IMR-90 (cell line): ENCODE measurements around the gene EDIL3. TPM values are rescaled to one million over a fixed set of nuclear protein-coding genes. Genes with fewer than 3 reads are reported as not detected.
"Not testable (repeated sequence)": the region's sequence is repeated elsewhere in the genome, so short reads cannot be mapped to it uniquely, and the experiment has no call there.

Experiments used
- ATAC-seq: fragments of 200-7000 bp; cut with Tn5 transposase; 2 replicates; pipeline ENCODE4 v1.9.1; 2020; ENCODE audit warnings: low read depth, mild to moderate bottlenecking, moderate library complexity
- BruUV-seq: library from RNA; stranded (reverse); fragments of 400-500 nt; replicated peaks from 2 replicates; lab custom pipeline; 2021; lab: Mats Ljungman, UMichigan
- CTCF ChIA-PET: fragments of 300-600 bp; formaldehyde crosslinking; extraction: SDS; loops from one replicate; lab custom pipeline; 2021; ENCODE audit warnings: antibody characterized with exemption; lab: Yijun Ruan, JAX
- POLR2A ChIA-PET: fragments of 300-600 bp; sonication (Branson Sonifier 250); formaldehyde crosslinking; loops from one replicate; lab custom pipeline; 2022; ENCODE audit warnings: antibody characterized with exemption; ENCODE audit not compliant: unreplicated experiment; lab: Charles Lee
- DNase-seq: peaks from one replicate; pipeline ENCODE4 v3.0.0; 2013
- H2AFZ ChIP-seq: replicated peaks from 2 replicates; pipeline ENCODE3; 2013; ENCODE audit warnings: low read length, mild to moderate bottlenecking; ENCODE audit not compliant: poor library complexity
- H2AK5ac ChIP-seq: 2 replicates; pipeline ENCODE4 v1.6.1; 2013; ENCODE audit warnings: low read depth, low read length, inconsistent platforms
- H2AK9ac ChIP-seq: replicated peaks from 2 replicates; pipeline ENCODE3; 2013; ENCODE audit warnings: mild to moderate bottlenecking, low read depth, low read length, moderate library complexity; ENCODE audit not compliant: poor library complexity
- H2BK120ac ChIP-seq: 2 replicates; pipeline ENCODE4 v1.6.1; 2013; ENCODE audit warnings: low read depth, low read length, inconsistent platforms
- H2BK15ac ChIP-seq: 3 replicates; pipeline ENCODE4 v1.6.1; 2013; ENCODE audit warnings: low read depth, low read length, inconsistent platforms
- H2BK20ac ChIP-seq: 2 replicates; pipeline ENCODE4 v1.6.1; 2013; ENCODE audit warnings: low read depth, mild to moderate bottlenecking, inconsistent platforms, low read length, moderate library complexity
- H2BK5ac ChIP-seq: 2 replicates; pipeline ENCODE4 v1.6.1; 2013; ENCODE audit warnings: mild to moderate bottlenecking, low read depth, low read length, inconsistent platforms; ENCODE audit not compliant: poor library complexity, severe bottlenecking
- H3K14ac ChIP-seq: replicated peaks from 2 replicates; pipeline ENCODE4 v1.6.1; 2013; ENCODE audit warnings: low read depth, low read length, inconsistent platforms
- H3K18ac ChIP-seq: 2 replicates; pipeline ENCODE4 v1.6.1; 2013; ENCODE audit warnings: low read depth, low read length, control low read depth
- H3K23ac ChIP-seq: 2 replicates; pipeline ENCODE4 v1.6.1; 2013; ENCODE audit warnings: low read depth, low read length, inconsistent platforms
- H3K27ac ChIP-seq: 2 replicates; pipeline ENCODE4 v1.5.1; 2013; ENCODE audit warnings: mild to moderate bottlenecking, control low read depth, low read length; ENCODE audit not compliant: insufficient read depth
- H3K27me3 ChIP-seq: 2 replicates; pipeline ENCODE4 v1.6.1; 2013; ENCODE audit warnings: low read length; ENCODE audit not compliant: control insufficient read depth, insufficient read depth
- H3K36me3 ChIP-seq: 2 replicates; pipeline ENCODE4 v1.6.1; 2013; ENCODE audit warnings: low read length, mixed read lengths; ENCODE audit not compliant: control insufficient read depth, insufficient read depth
- H3K4ac ChIP-seq: 2 replicates; pipeline ENCODE4 v1.6.1; 2013; ENCODE audit warnings: low read depth, low read length, inconsistent platforms
- H3K4me1 ChIP-seq: 2 replicates; pipeline ENCODE4 v1.6.1; 2013; ENCODE audit warnings: low read length, mixed read lengths; ENCODE audit not compliant: control insufficient read depth, insufficient read depth
- H3K4me2 ChIP-seq: 2 replicates; pipeline ENCODE4 v1.6.1; 2013; ENCODE audit warnings: low read depth, mild to moderate bottlenecking, control low read depth, low read length, moderate library complexity
- H3K4me3 ChIP-seq: 2 replicates; pipeline ENCODE4 v1.5.1; 2013; ENCODE audit warnings: low read depth, mild to moderate bottlenecking, control low read depth, low read length, moderate library complexity; ENCODE audit not compliant: insufficient read depth
- H3K56ac ChIP-seq: 2 replicates; pipeline ENCODE4 v1.6.1; 2013; ENCODE audit warnings: low read length, inconsistent platforms; ENCODE audit not compliant: insufficient read depth; ENCODE audit errors: extremely low read depth
- H3K79me1 ChIP-seq, 2 experiments: 2 replicates each; pipeline ENCODE4 v1.6.1; 2013; ENCODE audit warnings: low read length in 2 of 2, inconsistent platforms in 1 of 2, low read depth in 1 of 2
- H3K9ac ChIP-seq: 2 replicates; pipeline ENCODE4 v1.6.1; 2013; ENCODE audit warnings: low read depth, low read length, control low read depth
- H3K9me1 ChIP-seq: 2 replicates; pipeline ENCODE4 v1.6.1; 2013; ENCODE audit warnings: low read length, inconsistent platforms; ENCODE audit not compliant: insufficient read depth
- H3K9me3 ChIP-seq: 2 replicates; pipeline ENCODE4 v1.6.1; 2013; ENCODE audit warnings: low read length; ENCODE audit not compliant: control insufficient read depth, insufficient read depth
- H4K20me1 ChIP-seq: 2 replicates; pipeline ENCODE4 v1.6.1; 2013; ENCODE audit warnings: low read length, inconsistent platforms; ENCODE audit not compliant: insufficient read depth
- H4K5ac ChIP-seq: 2 replicates; pipeline ENCODE4 v1.6.1; 2013; ENCODE audit warnings: mild to moderate bottlenecking, low read depth, low read length, control low read depth
- H4K8ac ChIP-seq, 2 experiments: 2 replicates each; pipeline ENCODE4 v1.6.1; 2013; ENCODE audit warnings: low read depth in 2 of 2, low read length in 2 of 2, control low read depth in 1 of 2, inconsistent platforms in 1 of 2
- H4K91ac ChIP-seq: 2 replicates; pipeline ENCODE4 v1.6.1; 2013; ENCODE audit warnings: low read depth, low read length, inconsistent platforms; ENCODE audit not compliant: insufficient read depth
- CHD1 ChIP-seq: IDR thresholded peaks from 2 replicates; pipeline ENCODE4 v1.6.1; 2012; ENCODE audit warnings: low read depth, low read length, improper control_type of control experiment
- MAFK ChIP-seq: IDR thresholded peaks from 2 replicates; pipeline ENCODE4 v1.6.1; 2012; ENCODE audit warnings: low read depth, low read length, improper control_type of control experiment
- MAZ ChIP-seq: IDR thresholded peaks from 2 replicates; pipeline ENCODE4 v1.6.1; 2012; ENCODE audit warnings: low read depth, mild to moderate bottlenecking, low read length, improper control_type of control experiment, moderate library complexity, borderline replicate concordance
- MXI1 ChIP-seq: IDR thresholded peaks from 2 replicates; pipeline ENCODE4 v1.6.1; 2012; ENCODE audit warnings: low read depth, mild to moderate bottlenecking, low read length, moderate library complexity, borderline replicate concordance
- RAD21 ChIP-seq: IDR thresholded peaks from 2 replicates; pipeline ENCODE4 v1.6.1; 2012; ENCODE audit warnings: low read length, improper control_type of control experiment
- RFX5 ChIP-seq: IDR thresholded peaks from 2 replicates; pipeline ENCODE4 v1.8.0; 2012; ENCODE audit warnings: low read depth, mild to moderate bottlenecking, low read length, moderate library complexity
- WGBS, 2 experiments: methylation state at CpG; one replicate each; pipeline versions ENCODE4 v1.1.5 to v1.1.7; 2013; ENCODE audit warnings: missing lambda C conversion rate in 2 of 2; ENCODE audit not compliant: insufficient read length in 1 of 2; ENCODE audit errors: extremely low coverage in 2 of 2; 5-methylcytosine and 5-hydroxymethylcytosine counted together
- dilution Hi-C: fragments of 300-500 bp; cut with HindIII; formaldehyde crosslinking; loops from one replicate; pipeline ENCODE4 v1.14.3; 2018; ENCODE audit warnings: low sequenced_read_pairs; ENCODE audit not compliant: unreplicated experiment
- in situ Hi-C: fragments of 300-500 bp; cut with MboI; formaldehyde crosslinking; loops from 3 replicates; pipeline ENCODE4 v1.14.3; 2019; ENCODE audit warnings: low sequenced_read_pairs, inconsistent platforms, mixed read lengths
- intact Hi-C: fragments of 100-400 bp; cut with micrococcal nuclease; formaldehyde crosslinking; loops from 2 replicates; pipeline ENCODE4 v1.10.0; 2022
- polyA plus RNA-seq, 3 experiments: library from polyadenylated mRNA; depleted of rRNA; stranded (reverse); fragments of >200 nt; gene quantifications; 2 replicates each; pipeline ENCODE4 v1.2.3, GENCODE V29; 2012; ENCODE audit warnings: low replicate concordance in 1 of 3
- total RNA-seq: library from RNA; depleted of rRNA; stranded (reverse); fragments of >200 nt; gene quantifications from 2 replicates; pipeline ENCODE4 v1.2.3, GENCODE V29; 2012
- TF ChIP-seq, protein P1 (sequence below): fragments of 150-350 bp; IDR thresholded peaks from 2 replicates; pipeline ENCODE4 v1.6.1; 2017; ENCODE audit warnings: mild to moderate bottlenecking, antibody characterized with exemption, low read length, low read depth

Gene EDIL3
- total and polyA plus RNA-seq, 2 of the 4 experiments (the other 2 are of a cell fraction): 55.5 to 82.8 TPM

DNA sequence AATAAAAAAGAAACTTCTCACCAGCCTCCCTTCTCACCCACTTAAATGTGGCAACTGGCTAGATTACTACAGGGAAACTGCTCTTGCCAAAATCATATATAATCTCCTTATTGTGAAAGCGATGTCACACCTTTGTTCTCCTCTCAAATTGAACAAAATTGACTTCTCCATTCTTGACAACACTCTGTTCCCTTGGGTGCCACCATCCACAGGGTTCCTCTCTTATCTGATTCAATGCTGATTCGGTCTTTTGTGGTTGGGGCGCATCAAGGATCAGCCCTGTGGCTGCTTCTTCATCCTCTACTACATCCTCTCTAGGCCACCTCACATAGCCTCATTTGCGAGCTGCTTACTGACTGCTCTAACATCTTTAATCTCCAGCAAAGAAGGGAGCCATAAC is 86.1 kb downstream of the EDIL3 start:
- Histone ChIP-seq H3K4me3 (no peak overlapping the region), H2BK15ac (peak overlapping the region; percentile 42; the same call in 1 of the 3 replicates), H2AK9ac (no peak overlapping the region), H3K27me3 (no peaks in the 10 kb centered on the region), H3K23ac (no peak overlapping the region), H2BK20ac (no peak overlapping the region), H2BK120ac (no peak overlapping the region), H3K27ac (no peak overlapping the region), H3K4me1 (no peaks in the 10 kb centered on the region), H3K4ac (no peak overlapping the region), H2BK5ac (no peak overlapping the region), H4K91ac (no peak overlapping the region), H4K8ac (no peak overlapping the region), H2AFZ (no peak overlapping the region), H3K36me3 (no peaks in the 10 kb centered on the region), H3K9ac (no peak overlapping the region), H3K56ac (no peak overlapping the region), H4K5ac (no peak overlapping the region), H4K20me1 (no peaks in the 10 kb centered on the region), H3K79me1 (peaks cover 15 to 23% of the 10 kb centered on the region in 2 experiments), H3K4me2 (no peak overlapping the region), H3K14ac (no peak overlapping the region), H3K18ac (no peak overlapping the region), H2AK5ac (no peak overlapping the region), H3K9me3 (no peaks in the 10 kb centered on the region), H3K9me1 (no peaks in the 10 kb centered on the region)
- dilution Hi-C loops (no loop called here), intact Hi-C loops (no loop called here), in situ Hi-C loops (no loop called here)
- POLR2A ChIA-PET: no interaction called here
- no peak for DNase-seq
- CTCF ChIA-PET: interaction anchor here (0.6 kb wide), 1 partner anchor 105 kb away, joined by 3 read pairs; no protein-coding TSS in a partner anchor
- no peak for ATAC-seq
- BruUV-seq: no TSS peak
- TF ChIP-seq RAD21 (no peak), MXI1 (no peak), CHD1 (no peak), MAFK (no peak), MAZ (no peak), RFX5 (no peak)
- TF ChIP-seq, protein P1, sequence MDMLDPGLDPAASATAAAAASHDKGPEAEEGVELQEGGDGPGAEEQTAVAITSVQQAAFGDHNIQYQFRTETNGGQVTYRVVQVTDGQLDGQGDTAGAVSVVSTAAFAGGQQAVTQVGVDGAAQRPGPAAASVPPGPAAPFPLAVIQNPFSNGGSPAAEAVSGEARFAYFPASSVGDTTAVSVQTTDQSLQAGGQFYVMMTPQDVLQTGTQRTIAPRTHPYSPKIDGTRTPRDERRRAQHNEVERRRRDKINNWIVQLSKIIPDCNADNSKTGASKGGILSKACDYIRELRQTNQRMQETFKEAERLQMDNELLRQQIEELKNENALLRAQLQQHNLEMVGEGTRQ: no peak
- WGBS, 2 experiments: 100% methylated on average over 2 of the region's 4 CpGs; no CpG with 5 or more reads in 1 of the 2 experiments

DNA sequence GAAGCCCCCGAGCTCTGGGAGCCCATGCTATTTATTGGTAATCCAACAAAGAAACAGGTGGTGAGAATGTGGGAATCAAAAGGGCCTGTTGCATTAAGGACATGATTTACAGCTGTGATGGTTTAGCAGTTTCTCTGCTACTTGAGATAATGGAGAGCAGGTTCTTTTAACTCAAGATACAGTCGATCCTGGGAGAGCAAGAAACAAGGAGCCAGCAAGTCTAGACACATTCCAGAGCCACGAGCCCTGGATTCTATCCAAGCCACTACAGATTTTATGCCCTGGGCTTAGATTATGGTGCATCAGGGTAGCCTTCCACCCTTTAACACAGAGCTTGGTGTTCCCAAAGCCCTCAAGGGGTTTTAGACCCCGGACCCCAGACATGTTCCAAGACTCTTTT is 87.0 kb downstream of the EDIL3 start:
- H2AFZ ChIP-seq, H3K27ac ChIP-seq, H2BK20ac ChIP-seq, H3K4me2 ChIP-seq, H3K9ac ChIP-seq, H2AK9ac ChIP-seq, BruUV-seq, H3K4me3 ChIP-seq, CTCF ChIA-PET, in situ Hi-C loops, H2AK5ac ChIP-seq, H2BK15ac ChIP-seq, H3K9me3 ChIP-seq, H3K27me3 ChIP-seq, H3K36me3 ChIP-seq, H3K56ac ChIP-seq, H4K8ac ChIP-seq, ATAC-seq, DNase-seq, dilution Hi-C loops, H3K23ac ChIP-seq, H4K91ac ChIP-seq, H4K5ac ChIP-seq, H2BK5ac ChIP-seq, H3K4ac ChIP-seq, H3K9me1 ChIP-seq, H4K20me1 ChIP-seq, H3K4me1 ChIP-seq, intact Hi-C loops, H3K18ac ChIP-seq, H2BK120ac ChIP-seq, H3K14ac ChIP-seq, POLR2A ChIA-PET: not testable (repeated sequence)
- H3K79me1 ChIP-seq: peaks cover 18 to 22% of the 10 kb centered on the region in 2 experiments
- WGBS, 2 experiments: 100% methylated on average over 1 of the region's 4 CpGs; no CpG with 5 or more reads in 1 of the 2 experiments
